SW480 (cell line): ENCODE measurements around the gene SCAF4.
"Not testable (repeated sequence)": the region's sequence is repeated elsewhere in the genome, so short reads cannot be mapped to it uniquely, and the experiment has no call there.

Experiments used
- DNase-seq: peaks from one replicate; pipeline ENCODE4 v3.0.0-alpha.2; 2016; ENCODE audit warnings: low spot score

SCAF4 gene

DNA sequence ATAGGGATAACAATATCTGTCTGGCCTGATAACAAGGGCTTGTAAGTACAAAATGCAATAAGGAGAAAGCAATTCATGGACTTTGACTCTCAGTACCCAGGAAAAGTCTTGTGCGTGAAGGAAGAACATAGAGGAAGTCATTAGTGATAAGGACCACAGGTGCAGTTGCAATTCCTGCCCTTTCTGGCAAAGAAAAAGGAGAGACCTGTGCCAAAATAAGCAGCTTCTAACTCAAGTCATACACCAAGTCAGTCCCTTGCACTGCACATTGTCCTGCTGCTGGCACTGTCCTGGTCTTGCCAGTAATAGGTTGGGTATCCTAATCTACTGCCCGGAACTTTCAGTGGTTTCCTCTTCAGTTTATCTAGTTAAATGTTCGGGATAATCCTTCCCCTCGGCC is 87.3 kb downstream of the SCAF4 start:
- no peak for DNase-seq

DNA sequence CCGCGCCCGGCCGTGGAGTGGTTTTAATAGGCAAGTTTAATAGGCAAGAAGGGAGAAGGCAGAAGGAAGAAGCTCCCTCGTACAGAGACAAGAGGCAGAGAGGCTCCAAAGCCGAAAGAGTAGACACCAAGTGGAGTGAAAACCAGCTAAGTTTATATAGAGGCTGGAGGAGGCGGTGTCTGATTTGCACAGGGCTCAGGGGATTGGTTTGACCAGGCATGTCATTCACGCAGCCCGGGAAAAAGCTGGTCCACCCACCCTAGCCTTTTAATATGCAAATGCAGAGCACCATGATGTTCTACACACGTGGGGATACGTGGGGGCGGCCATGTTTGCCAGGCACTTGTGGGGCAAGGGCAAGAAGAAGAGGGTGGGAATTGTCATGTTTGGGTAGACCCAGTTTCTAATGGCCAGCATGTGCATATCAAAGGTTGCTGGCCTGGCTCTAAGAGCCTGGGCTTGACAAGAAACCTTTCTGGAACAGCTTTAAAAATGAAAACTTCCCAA is 90.4 kb downstream of the SCAF4 start:
- DNase-seq: no peak

DNA sequence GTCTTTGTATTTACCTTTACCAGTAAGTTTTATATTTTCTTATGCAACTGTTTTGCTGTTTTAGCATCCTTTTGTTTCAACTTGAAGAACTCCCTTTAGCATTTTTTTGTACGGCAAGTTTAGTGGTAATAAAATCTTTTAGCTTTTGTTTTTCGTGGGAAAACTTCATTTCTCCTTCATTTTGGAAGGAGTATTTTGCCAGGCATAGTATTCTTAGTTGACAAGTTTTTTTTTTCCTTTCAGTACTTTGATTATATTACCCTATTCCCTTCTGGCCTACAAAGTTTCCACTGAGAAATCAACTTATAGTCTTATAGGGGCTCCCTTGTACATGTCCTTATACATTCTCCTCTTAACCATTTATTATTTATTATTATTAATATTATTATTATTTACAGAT is 95.0 kb downstream of the SCAF4 start:
- DNase-seq: no peak

GRCh38 chr21:31634993-31635392 is 96.9 kb downstream of the SCAF4 start:
- no peak for DNase-seq

DNA sequence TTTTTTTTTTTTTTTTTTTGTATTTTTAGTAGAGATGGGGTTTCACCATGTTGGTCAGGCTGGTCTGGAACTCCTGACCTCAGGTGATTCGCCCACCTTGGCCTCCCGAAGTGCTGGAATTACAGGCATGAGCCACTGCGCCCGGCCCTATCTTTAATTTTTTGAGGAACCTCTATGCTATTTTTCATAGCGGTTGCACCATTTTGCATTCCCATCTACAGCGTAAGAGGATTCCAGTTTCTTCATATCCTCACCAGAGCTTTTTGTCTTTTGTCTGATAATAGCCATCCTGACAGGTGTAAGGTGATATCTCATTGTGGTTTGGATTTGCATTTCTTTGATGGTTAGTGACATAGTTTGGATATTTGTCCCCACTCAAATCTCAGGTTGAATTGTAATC is 100.0 kb downstream of the SCAF4 start:
- not testable (repeated sequence) for DNase-seq

- DNase-seq: peak; percentile 12
These were observed 101.8 kb downstream of the SCAF4 start for GRCh38 chr21:31629972-31630711.

DNA sequence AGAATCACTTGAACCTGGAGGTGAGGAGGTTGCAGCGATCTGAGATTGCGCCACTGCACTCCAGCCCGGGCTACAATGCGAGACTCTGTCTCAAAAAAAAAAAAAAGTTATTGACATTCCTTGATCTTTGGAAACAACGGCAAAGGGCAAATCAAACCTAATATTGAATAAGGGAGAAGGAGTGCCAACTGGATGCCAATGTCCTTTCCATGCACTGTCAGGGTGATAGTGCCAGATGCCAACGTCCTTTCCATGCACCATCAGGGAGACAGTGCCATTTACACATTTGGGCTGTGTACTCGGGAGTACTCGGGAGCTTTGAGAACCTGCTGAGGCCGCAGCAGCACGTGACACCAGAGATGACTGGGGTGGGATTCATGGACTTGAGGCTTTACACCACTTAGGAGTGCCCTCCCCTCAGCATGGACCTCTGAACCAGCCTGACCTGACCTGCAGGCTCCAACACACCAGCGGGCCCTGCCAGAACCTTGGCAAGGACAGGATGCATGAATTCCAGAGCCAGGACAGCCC is 106.9 kb downstream of the SCAF4 start:
- DNase-seq: no peak

DNA sequence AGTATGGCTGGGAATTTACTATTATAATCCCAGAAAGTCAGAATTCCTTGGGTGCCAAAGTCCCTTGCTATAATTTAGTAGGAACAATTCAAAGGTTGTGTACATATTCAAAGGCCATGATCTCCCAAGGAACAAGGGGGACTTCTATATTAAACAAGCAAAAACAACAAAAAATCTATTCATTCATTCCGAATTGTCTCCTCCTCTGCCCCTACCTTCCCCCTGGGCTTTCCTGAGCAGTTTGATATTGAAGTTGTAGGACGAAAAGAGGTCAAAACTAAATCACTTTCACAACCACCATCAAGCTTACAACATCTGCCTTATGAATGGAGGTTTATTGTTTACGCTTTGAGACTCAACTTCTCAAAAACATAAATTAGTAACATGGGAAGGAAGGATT is 107.7 kb downstream of the SCAF4 start:
- DNase-seq: no peak

- no peak for DNase-seq
These were observed 108.3 kb downstream of the SCAF4 start for GRCh38 chr21:31623664-31624063.

GRCh38 chr21:31622397-31622796 is 109.5 kb downstream of the SCAF4 start:
- no peak for DNase-seq
